DOHH2 (cell line): ENCODE measurements around the gene TMEM37.

ENCODE experiments used
- H3F3A ChIP-seq: fragments of 200-600 bp; sonication (generic), shearing (Covaris generic); 2 replicates; pipeline ENCODE4 v1.6.0; 2016; ENCODE audit warnings: antibody characterized with exemption, mild to moderate bottlenecking; ENCODE audit not compliant: control insufficient read depth, insufficient read depth
- H3K27ac ChIP-seq: fragments of 200-600 bp; sonication (generic); 2 replicates; pipeline ENCODE4 v1.5.1; 2014; ENCODE audit warnings: low read depth, mild to moderate bottlenecking, low read length, moderate library complexity
- H3K27me3 ChIP-seq: fragments of 200-600 bp; sonication (generic); 2 replicates; pipeline ENCODE4 v1.6.1; 2014; ENCODE audit warnings: mild to moderate bottlenecking, low read length, mixed read lengths; ENCODE audit not compliant: control insufficient read depth
- H3K36me3 ChIP-seq: fragments of 200-600 bp; sonication (generic); 2 replicates; pipeline ENCODE4 v1.6.1; 2014; ENCODE audit warnings: mild to moderate bottlenecking, low read length, moderate library complexity, mixed read lengths; ENCODE audit not compliant: control insufficient read depth
- H3K4me1 ChIP-seq: fragments of 200-600 bp; sonication (generic); 2 replicates; pipeline ENCODE4 v1.6.1; 2014; ENCODE audit warnings: mild to moderate bottlenecking, low read length, mixed read lengths; ENCODE audit not compliant: control insufficient read depth
- H3K4me2 ChIP-seq: fragments of 200-600 bp; sonication (generic); 2 replicates; pipeline ENCODE4 v1.6.0; 2014; ENCODE audit warnings: mild to moderate bottlenecking, low read length, moderate library complexity
- H3K4me3 ChIP-seq: fragments of 200-600 bp; sonication (generic); 2 replicates; pipeline ENCODE4 v1.5.1; 2014; ENCODE audit warnings: mild to moderate bottlenecking, low read length, mixed read lengths
- H3K79me2 ChIP-seq: fragments of 200-600 bp; sonication (generic); 2 replicates; pipeline ENCODE4 v1.6.1; 2014; ENCODE audit warnings: mild to moderate bottlenecking, low read length, mixed read lengths; ENCODE audit not compliant: control insufficient read depth
- H3K9me2 ChIP-seq: fragments of 200-600 bp; sonication (generic); replicated peaks from 2 replicates; pipeline ENCODE4 v1.6.1; 2014; ENCODE audit warnings: mild to moderate bottlenecking, low read length, mixed read lengths; ENCODE audit not compliant: control insufficient read depth
- H3K9me3 ChIP-seq: fragments of 200-600 bp; sonication (generic); 2 replicates; pipeline ENCODE4 v1.6.1; 2014; ENCODE audit warnings: antibody characterized with exemption, low read length, mixed read lengths; ENCODE audit not compliant: control insufficient read depth, insufficient read depth
- H4K20me1 ChIP-seq: fragments of 200-600 bp; sonication (generic); 2 replicates; pipeline ENCODE4 v1.6.0; 2014; ENCODE audit warnings: low read depth, mild to moderate bottlenecking, antibody characterized with exemption, low read length, moderate library complexity; ENCODE audit not compliant: control insufficient read depth, insufficient read depth
- CTCF ChIP-seq: fragments of 200-600 bp; sonication (generic); IDR thresholded peaks from one replicate; pipeline ENCODE4 v1.5.1; 2014; ENCODE audit warnings: antibody characterized with exemption, mild to moderate bottlenecking, low read depth, low read length; ENCODE audit not compliant: poor library complexity, severe bottlenecking
- EZH2phosphoT487 ChIP-seq: fragments of 200-600 bp; sonication (generic); IDR thresholded peaks from 2 replicates; pipeline ENCODE4 v1.6.1; 2017; ENCODE audit warnings: borderline replicate concordance, mild to moderate bottlenecking, antibody characterized with exemption, low read length, moderate library complexity, mixed read lengths

Gene TMEM37

GRCh38 chr2:119486886-119487285 is 55.2 kb downstream of the TMEM37 start:
- no peaks in the 10 kb centered on the region for H3F3A ChIP-seq
- no peak overlapping the region for H3K4me3 ChIP-seq
- no peaks in the 10 kb centered on the region for H3K4me1 ChIP-seq
- H3K9me2 ChIP-seq, result no peaks in the 10 kb centered on the region
- H3K4me2 ChIP-seq, result no peak overlapping the region
- H3K79me2 ChIP-seq, result no peaks in the 10 kb centered on the region
- H4K20me1 ChIP-seq, result no peaks in the 10 kb centered on the region
- no peaks in the 10 kb centered on the region for H3K9me3 ChIP-seq
- H3K27ac ChIP-seq, result no peak overlapping the region
- no peaks in the 10 kb centered on the region for H3K36me3 ChIP-seq
- H3K27me3 ChIP-seq, result no peaks in the 10 kb centered on the region
- TF ChIP-seq CTCF (no peak), EZH2phosphoT487 (no peak)

GRCh38 chr2:119487434-119488244 is 56.0 kb downstream of the TMEM37 start:
- H3K27me3 ChIP-seq, result no peaks in the 10 kb centered on the region
- H3K36me3 ChIP-seq, result no peaks in the 10 kb centered on the region
- H3K79me2 ChIP-seq, result no peaks in the 10 kb centered on the region
- H3K27ac ChIP-seq, result no peak overlapping the region
- no peak overlapping the region for H3K4me3 ChIP-seq
- H3K9me3 ChIP-seq, result no peaks in the 10 kb centered on the region
- TF ChIP-seq EZH2phosphoT487 (no peak), CTCF (no peak)
- H4K20me1 ChIP-seq, result no peaks in the 10 kb centered on the region
- no peaks in the 10 kb centered on the region for H3F3A ChIP-seq
- H3K4me2 ChIP-seq, result no peak overlapping the region
- no peaks in the 10 kb centered on the region for H3K9me2 ChIP-seq
- H3K4me1 ChIP-seq, result no peaks in the 10 kb centered on the region
